IPS DF 6.9 (cell line): ENCODE measurements around the gene KPNA1.
A peak's percentile ranks its signal among the peaks of the same experiment; 100 is the strongest.

Source experiments
- DNase-seq: peaks from one replicate; pipeline ENCODE4 v3.0.0-alpha.2; 2013; ENCODE audit warnings: low read depth, low spot score
- H3K27ac ChIP-seq: one replicate; pipeline ENCODE4 v1.5.1; 2013; ENCODE audit warnings: low read length, control low read depth
- H3K27me3 ChIP-seq: 2 replicates; pipeline ENCODE4 v1.6.1; 2013; ENCODE audit warnings: mild to moderate bottlenecking, low read length; ENCODE audit not compliant: control insufficient read depth, insufficient read depth
- H3K36me3 ChIP-seq: 2 replicates; pipeline ENCODE4 v1.6.1; 2013; ENCODE audit warnings: low read length; ENCODE audit not compliant: control insufficient read depth, insufficient read depth
- H3K4me1 ChIP-seq: 2 replicates; pipeline ENCODE4 v1.6.1; 2013; ENCODE audit warnings: low read length; ENCODE audit not compliant: control insufficient read depth, insufficient read depth
- H3K4me3 ChIP-seq: 2 replicates; pipeline ENCODE4 v1.5.1; 2013; ENCODE audit warnings: mild to moderate bottlenecking, low read length
- H3K9me3 ChIP-seq: 2 replicates; pipeline ENCODE4 v1.6.1; 2013; ENCODE audit warnings: low read length, inconsistent platforms; ENCODE audit not compliant: control insufficient read depth, insufficient read depth
- WGBS: extraction: QIAGEN DNeasy Blood & Tissue Kit; methylation state at CpG from one replicate; pipeline ENCODE4 v1.1.7; 2013; ENCODE audit warnings: mixed read lengths, missing lambda C conversion rate; ENCODE audit not compliant: insufficient read length, insufficient coverage; 5-methylcytosine and 5-hydroxymethylcytosine counted together

KPNA1 gene

DNA sequence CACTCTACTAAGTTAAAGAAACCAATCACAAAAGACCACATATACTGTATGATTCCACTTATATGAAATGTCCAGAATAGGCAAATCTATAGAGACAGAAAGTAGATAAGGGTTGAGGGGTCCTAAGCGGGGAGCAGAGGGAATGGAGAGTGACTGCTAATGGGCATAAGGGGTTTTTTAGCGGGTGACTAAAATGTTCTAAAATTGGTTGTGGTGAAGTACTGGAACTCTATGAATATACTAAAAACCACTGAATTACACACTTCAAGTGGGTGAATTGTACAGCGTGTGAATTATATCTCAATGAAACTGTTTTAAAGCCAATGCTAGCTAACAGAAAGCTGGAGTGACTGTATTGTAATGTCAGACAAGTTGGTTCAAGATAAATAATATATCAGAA, 33.3 kb downstream of the KPNA1 start:
- H3K27me3 ChIP-seq = no peaks in the 10 kb centered on the region
- no peak for DNase-seq
- H3K4me1 ChIP-seq = no peaks in the 10 kb centered on the region
- H3K4me3 ChIP-seq = no peak overlapping the region
- H3K9me3 ChIP-seq = no peaks in the 10 kb centered on the region
- H3K27ac ChIP-seq = no peak overlapping the region
- WGBS = no CpG with 5 or more reads among the region's 3 CpGs
- H3K36me3 ChIP-seq = no peaks in the 10 kb centered on the region

GRCh38 chr3:122476532-122476931, 38.2 kb downstream of the KPNA1 start:
- no CpG with 5 or more reads among the region's 2 CpGs for WGBS
- no peaks in the 10 kb centered on the region for H3K36me3 ChIP-seq
- H3K4me1 ChIP-seq = no peaks in the 10 kb centered on the region
- H3K9me3 ChIP-seq = no peaks in the 10 kb centered on the region
- DNase-seq = no peak
- H3K4me3 ChIP-seq = no peak overlapping the region
- no peak overlapping the region for H3K27ac ChIP-seq
- H3K27me3 ChIP-seq = no peaks in the 10 kb centered on the region

DNA sequence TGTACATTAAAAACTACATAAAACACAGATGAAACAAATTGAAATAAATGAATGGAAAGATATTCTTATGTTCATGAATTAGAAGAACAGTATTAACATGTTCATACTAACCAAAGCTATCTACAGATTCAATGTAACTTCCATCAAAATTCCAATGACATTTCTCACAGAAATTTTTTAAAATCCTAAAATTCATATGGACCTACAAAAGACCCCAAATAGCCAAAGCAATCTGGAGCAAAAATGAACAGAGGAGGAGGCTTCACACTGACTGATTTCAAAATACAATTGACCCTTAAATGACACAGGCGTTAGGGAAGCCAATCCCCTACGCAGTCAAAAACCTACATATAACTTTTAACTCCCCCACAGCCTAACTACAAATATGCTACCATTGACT, 39.4 kb downstream of the KPNA1 start:
- H3K27me3 ChIP-seq = no peaks in the 10 kb centered on the region
- H3K9me3 ChIP-seq = no peaks in the 10 kb centered on the region
- no peaks in the 10 kb centered on the region for H3K4me1 ChIP-seq
- H3K36me3 ChIP-seq = no peaks in the 10 kb centered on the region
- H3K27ac ChIP-seq = no peak overlapping the region
- DNase-seq = no peak
- no CpG with 5 or more reads among the region's 2 CpGs for WGBS
- H3K4me3 ChIP-seq = no peak overlapping the region

DNA sequence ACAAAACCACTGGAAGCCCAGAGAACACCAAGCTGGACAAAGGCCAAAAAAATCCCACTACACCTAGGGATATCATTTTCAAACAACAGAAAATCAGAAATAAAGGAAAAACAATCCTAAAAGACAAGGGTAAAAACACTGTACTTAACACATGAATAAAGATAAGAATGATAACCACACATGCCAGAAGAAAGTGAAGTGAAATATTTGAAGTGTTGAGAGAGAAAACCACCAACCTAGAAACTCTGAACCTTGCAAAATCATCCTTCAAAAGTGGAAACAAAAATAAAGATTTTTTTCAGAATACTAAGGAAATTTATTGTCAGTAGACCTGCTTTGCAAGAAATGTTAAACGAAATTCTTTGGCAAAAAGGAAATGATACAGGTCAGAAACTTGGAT, 45.1 kb downstream of the KPNA1 start:
- no CpG with 5 or more reads among the region's 1 CpG for WGBS
- DNase-seq = no peak
- H3K4me3 ChIP-seq = no peak overlapping the region

GRCh38 chr3:122468896-122469533, 45.7 kb downstream of the KPNA1 start:
- DNase-seq = peak; percentile 16
- Histone ChIP-seq H3K4me3 (no peak overlapping the region), H3K4me1 (peaks cover 3% of the 10 kb centered on the region; the same call in 1 of the 2 replicates), H3K27me3 (no peaks in the 10 kb centered on the region), H3K36me3 (no peaks in the 10 kb centered on the region), H3K27ac (no peak overlapping the region), H3K9me3 (no peaks in the 10 kb centered on the region)
- WGBS = no CpG with 5 or more reads among the region's 3 CpGs

More for the DNA sequence above, 45.1 kb downstream of the KPNA1 start:
- Histone ChIP-seq H3K4me1 (peaks cover 3% of the 10 kb centered on the region; the same call in 1 of the 2 replicates), H3K27me3 (no peaks in the 10 kb centered on the region), H3K9me3 (no peaks in the 10 kb centered on the region), H3K36me3 (no peaks in the 10 kb centered on the region), H3K27ac (no peak overlapping the region)

DNA sequence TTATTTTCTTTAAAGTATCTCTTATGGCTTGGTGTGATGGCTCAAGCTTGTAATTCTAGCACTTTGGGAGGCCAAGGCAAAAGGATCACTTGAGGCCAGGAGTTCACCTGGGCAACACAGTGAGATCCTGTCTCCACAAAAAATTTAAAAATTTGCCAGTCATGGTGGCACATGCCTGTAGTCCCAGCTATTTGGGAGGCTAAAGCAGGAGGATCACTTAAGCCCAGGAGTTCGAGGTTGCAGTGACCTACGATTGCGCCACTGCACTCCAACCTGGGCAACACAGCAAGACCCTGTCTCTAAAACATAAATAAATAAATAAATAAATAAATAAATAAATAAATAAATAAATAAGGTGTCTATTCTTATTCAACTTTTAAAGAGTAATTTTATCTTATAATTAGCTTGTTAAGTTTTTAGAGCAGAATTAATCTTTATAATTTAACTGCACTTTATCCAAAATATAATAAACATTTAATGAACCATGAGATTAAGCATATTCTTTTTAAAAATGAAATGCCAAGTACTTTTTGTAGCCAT, 48.0 kb downstream of the KPNA1 start:
- no CpG with 5 or more reads among the region's 3 CpGs for WGBS
- Histone ChIP-seq H3K27me3 (no peaks in the 10 kb centered on the region), H3K9me3 (no peaks in the 10 kb centered on the region), H3K36me3 (no peaks in the 10 kb centered on the region), H3K4me1 (peaks cover 3% of the 10 kb centered on the region; the same call in 1 of the 2 replicates), H3K4me3 (no peak overlapping the region), H3K27ac (no peak overlapping the region)
- no peak for DNase-seq

- no peak overlapping the region for H3K4me3 ChIP-seq
- H3K27me3 ChIP-seq = no peaks in the 10 kb centered on the region
- H3K9me3 ChIP-seq = no peaks in the 10 kb centered on the region
- H3K36me3 ChIP-seq = peaks cover under 1% of the 10 kb centered on the region; the same call in 1 of the 2 replicates
- H3K27ac ChIP-seq = no peak overlapping the region
- H3K4me1 ChIP-seq = peaks cover 3% of the 10 kb centered on the region; the same call in 1 of the 2 replicates
- no CpG with 5 or more reads among the region's 1 CpG for WGBS
- DNase-seq = no peak
Measured at GRCh38 chr3:122464659-122465058, 50.1 kb downstream of the KPNA1 start.

- Histone ChIP-seq H3K27ac (no peak overlapping the region), H3K27me3 (no peaks in the 10 kb centered on the region), H3K9me3 (no peaks in the 10 kb centered on the region), H3K4me1 (no peaks in the 10 kb centered on the region), H3K36me3 (peaks cover 5% of the 10 kb centered on the region; the same call in 1 of the 2 replicates), H3K4me3 (no peak overlapping the region)
- WGBS = no CpG with 5 or more reads among the region's 1 CpG
- DNase-seq = no peak
Measured at GRCh38 chr3:122462406-122462805, 52.3 kb downstream of the KPNA1 start.

DNA sequence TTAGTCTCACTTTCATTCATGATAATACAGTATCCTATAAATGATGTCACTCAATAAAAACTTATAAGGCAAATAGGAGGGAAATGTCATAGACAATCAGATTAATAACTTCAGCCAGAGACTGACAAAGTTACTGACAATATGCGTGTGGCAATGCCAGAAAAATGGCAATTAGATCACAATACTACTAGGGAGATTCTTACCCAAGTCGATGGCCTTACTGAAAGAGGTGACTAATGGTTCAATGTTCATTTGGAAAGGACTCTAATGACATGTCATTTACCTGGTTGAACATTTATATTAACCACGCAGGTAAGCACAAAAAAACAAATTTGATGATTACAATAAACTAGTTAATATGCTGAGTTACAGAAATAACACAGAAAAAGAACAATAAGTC, 52.9 kb downstream of the KPNA1 start:
- DNase-seq = no peak
- peaks cover 5% of the 10 kb centered on the region; the same call in 1 of the 2 replicates for H3K36me3 ChIP-seq

GRCh38 chr3:122458992-122459391, 55.7 kb downstream of the KPNA1 start:
- no peak for DNase-seq
- H3K9me3 ChIP-seq = no peaks in the 10 kb centered on the region
- WGBS = no CpG with 5 or more reads among the region's 4 CpGs
- H3K4me1 ChIP-seq = no peaks in the 10 kb centered on the region
- no peak overlapping the region for H3K4me3 ChIP-seq
- H3K27me3 ChIP-seq = no peaks in the 10 kb centered on the region
- peaks cover 5% of the 10 kb centered on the region; the same call in 1 of the 2 replicates for H3K36me3 ChIP-seq
- H3K27ac ChIP-seq = no peak overlapping the region

More for the DNA sequence above, 52.9 kb downstream of the KPNA1 start:
- Histone ChIP-seq H3K27ac (no peak overlapping the region), H3K9me3 (no peaks in the 10 kb centered on the region), H3K4me3 (no peak overlapping the region), H3K4me1 (no peaks in the 10 kb centered on the region), H3K27me3 (no peaks in the 10 kb centered on the region)
- no CpG with 5 or more reads among the region's 3 CpGs for WGBS

GRCh38 chr3:122457706-122458105, 57.0 kb downstream of the KPNA1 start:
- Histone ChIP-seq H3K27ac (no peak overlapping the region), H3K27me3 (no peaks in the 10 kb centered on the region), H3K9me3 (no peaks in the 10 kb centered on the region), H3K4me1 (no peaks in the 10 kb centered on the region), H3K4me3 (no peak overlapping the region), H3K36me3 (peaks cover 5% of the 10 kb centered on the region; the same call in 1 of the 2 replicates)
- no peak for DNase-seq
- WGBS = no CpG with 5 or more reads among the region's 2 CpGs
